ENCODE data around the gene C21orf58.
"Not testable (repeated sequence)": the region's sequence is repeated elsewhere in the genome, so short reads cannot be mapped to it uniquely, and the experiment has no call there.

The C21orf58 gene

GRCh38 chr21:46323710-46324389 lies at the start of gene C21orf58, which contains the start of gene PCNT:
C21orf58 (minus strand) TSS chr21:46323870; CDS start chr21:46322738, 1,132 bp downstream.
PCNT (plus strand) TSS chr21:46324156; CDS start chr21:46324229, 73 bp downstream.
- DNase-seq (ENCODE audit: low read depth), result peak; percentile 82

DNA sequence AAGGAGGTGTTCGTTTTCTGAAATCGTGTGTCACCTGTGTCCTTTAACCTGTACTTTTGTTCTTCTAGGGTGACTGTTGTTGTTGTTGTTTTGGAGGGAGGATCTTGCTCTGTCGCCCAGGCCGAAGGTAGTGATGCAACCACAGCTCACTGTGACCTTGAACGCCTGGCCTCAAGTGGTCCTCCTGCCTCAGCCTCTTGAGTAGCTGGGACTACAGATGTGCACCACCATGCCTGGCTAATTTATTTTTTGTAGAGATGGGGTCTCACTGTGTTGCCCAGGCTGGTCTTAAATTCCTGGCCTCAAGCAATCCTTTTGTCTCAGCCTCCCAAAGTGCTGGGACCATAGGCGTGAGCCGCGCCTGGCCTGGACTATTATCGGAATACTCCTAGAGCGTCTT lies 49.3 kb upstream of the C21orf58 start:
- DNase-seq (ENCODE audit: low read depth), result not testable (repeated sequence)

- no peak for DNase-seq (ENCODE audit: low read depth)
Observed at GRCh38 chr21:46372014-46372485, 48.4 kb upstream of the C21orf58 start.

GRCh38 chr21:46371204-46372013 lies 47.7 kb upstream of the C21orf58 start:
- DNase-seq (ENCODE audit: low read depth), result no peak

DNA sequence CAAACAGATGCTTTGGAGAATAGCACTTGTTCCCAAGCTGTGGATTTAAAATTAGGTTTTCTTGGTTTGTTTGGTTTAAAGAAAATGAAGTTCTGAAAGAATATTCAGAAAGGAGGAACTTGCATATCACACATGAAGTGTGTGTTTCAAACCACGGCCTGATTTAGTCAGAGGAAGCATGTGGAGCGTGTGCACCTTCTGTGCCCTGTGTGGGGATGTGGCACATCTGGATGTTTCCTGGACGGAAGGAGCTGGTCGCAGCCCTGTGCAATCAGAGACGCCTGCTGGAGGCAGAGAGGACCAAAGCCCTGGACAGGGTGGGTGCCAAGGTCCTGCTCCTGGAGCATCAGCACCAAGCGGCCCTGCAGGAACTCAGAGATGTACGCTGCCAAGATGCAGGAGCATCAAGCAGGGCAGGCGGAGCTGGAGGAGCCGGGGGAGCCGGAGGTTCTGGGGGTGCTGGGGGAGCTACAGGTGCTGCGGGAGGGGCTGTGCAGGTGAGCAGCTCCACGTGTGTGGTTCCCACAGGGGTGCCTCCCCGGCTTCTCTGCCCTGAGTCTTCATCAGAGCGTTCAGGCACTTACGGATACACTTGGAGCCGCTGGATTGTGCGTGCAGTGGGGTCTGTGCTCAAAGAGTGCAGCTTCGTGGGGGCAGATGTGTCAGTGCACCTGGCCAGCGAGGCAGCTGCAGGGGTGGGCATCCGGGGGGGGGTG lies 46.0 kb upstream of the C21orf58 start:
- DNase-seq (ENCODE audit: low read depth), result no peak

GRCh38 chr21:46368533-46369285 lies 45.0 kb upstream of the C21orf58 start:
- DNase-seq (ENCODE audit: low read depth), result no peak

GRCh38 chr21:46366966-46367365 lies 43.3 kb upstream of the C21orf58 start:
- no peak for DNase-seq (ENCODE audit: low read depth)

- no peak for DNase-seq (ENCODE audit: low read depth)
Observed at GRCh38 chr21:46366561-46366960, 42.9 kb upstream of the C21orf58 start.

GRCh38 chr21:46366091-46366490 lies 42.4 kb upstream of the C21orf58 start:
- no peak for DNase-seq (ENCODE audit: low read depth)

- DNase-seq (ENCODE audit: low read depth), result no peak
Observed at GRCh38 chr21:46363698-46364097, 40.0 kb upstream of the C21orf58 start.

DNA sequence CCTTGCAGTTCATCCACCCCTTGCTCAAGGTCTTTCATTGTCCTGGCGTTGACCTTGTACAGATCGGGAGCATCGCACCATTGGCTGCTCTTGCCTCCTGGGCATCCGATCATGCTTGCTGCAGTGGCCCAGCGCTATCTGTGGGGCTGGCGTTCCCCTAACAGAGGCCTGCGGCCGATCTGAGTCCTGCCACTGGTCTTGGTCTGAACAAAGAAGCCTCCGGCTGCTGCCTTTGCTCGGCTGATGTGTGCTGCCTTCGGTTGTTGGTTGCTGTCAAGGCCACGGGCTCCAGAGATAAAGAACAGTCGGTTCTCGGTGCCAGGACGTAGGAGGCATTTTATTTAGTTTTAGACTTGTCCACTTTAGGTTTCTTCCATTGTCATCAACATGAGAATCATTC lies 39.3 kb upstream of the C21orf58 start:
- DNase-seq (ENCODE audit: low read depth), result no peak

- DNase-seq (ENCODE audit: low read depth), result no peak
Observed at GRCh38 chr21:46361935-46362334, 38.3 kb upstream of the C21orf58 start.

DNA sequence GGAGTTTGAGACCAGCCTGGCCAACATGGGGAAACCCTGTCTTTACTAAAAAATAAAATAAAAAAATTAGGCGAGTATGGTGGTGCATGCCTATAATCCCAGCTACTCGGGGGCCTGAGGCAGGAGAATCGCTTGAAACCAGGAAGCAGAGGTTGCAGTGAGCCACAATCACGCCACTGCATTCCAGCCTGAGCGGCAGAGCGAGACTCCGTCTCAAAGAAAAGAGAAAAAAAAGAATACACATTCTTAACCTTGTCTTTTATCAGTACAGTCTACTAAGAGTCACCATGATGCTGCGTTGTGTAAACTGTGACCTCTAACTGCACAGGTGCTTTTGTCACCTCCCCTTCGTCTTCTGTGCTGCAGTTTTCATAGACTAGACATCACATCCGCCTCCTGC lies 37.5 kb upstream of the C21orf58 start:
- no peak for DNase-seq (ENCODE audit: low read depth)

- no peak for DNase-seq (ENCODE audit: low read depth)
Observed at GRCh38 chr21:46357684-46358425, 34.2 kb upstream of the C21orf58 start.

DNA sequence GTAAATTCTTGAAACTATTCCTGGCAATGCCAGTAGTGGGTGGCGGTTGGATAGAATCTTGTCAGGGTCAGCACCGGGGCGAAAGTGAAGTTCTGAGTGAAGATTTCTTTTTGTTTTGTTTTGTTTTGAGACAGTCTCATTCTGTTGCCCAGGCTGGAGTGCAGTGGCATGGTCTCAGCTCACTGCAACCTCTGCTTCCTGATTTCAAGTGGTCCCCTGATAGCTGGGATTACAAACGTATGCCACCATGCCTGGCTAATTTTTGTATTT lies 33.6 kb upstream of the C21orf58 start:
- DNase-seq (ENCODE audit: low read depth), result no peak

GRCh38 chr21:46356494-46357334 lies 33.0 kb upstream of the C21orf58 start:
- DNase-seq (ENCODE audit: low read depth), result no peak

- no peak for DNase-seq (ENCODE audit: low read depth)
Observed at GRCh38 chr21:46356005-46356338, 32.3 kb upstream of the C21orf58 start.

GRCh38 chr21:46355161-46356004 lies 31.7 kb upstream of the C21orf58 start:
- no peak for DNase-seq (ENCODE audit: low read depth)

DNA sequence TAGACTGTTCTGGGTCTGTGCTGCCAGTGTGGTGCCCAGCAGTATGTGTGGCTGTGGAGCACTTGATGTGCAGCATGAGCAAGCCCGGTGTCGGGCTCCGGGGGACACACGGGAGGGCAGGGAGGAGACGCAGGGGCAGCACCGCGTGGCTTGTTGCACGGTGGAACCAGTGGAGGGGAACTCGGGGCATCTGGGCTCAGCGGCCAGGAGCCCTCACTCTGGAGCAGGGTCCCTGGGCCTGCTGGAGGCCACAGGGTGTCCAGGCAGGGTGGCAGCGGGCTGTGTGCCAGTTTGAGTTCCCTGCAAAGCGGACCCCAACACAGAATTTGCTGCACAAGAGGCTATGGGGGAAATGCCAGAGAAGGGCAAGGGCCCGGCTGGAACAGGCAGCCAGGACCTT lies 30.8 kb upstream of the C21orf58 start:
- no peak for DNase-seq (ENCODE audit: low read depth)

DNA sequence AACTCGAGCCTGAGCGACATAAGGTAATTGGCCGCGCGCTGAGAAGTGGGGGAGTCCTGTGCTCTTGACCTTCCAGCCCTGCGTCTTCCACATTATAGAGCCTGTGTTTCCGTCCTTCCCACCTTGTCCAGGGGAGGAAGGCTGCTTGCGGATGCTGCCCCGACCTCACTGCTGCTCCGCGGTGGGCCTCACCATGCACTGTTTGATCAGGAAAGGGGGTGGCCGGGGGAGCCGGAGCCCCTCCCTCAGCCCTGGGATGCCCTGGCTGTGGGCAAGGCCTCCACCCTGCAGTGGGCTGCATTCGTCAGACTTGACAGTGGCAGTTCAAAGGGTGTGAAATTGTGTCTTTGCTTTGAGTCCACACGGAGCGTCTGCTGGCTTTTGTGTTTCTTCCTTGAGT lies 30.4 kb upstream of the C21orf58 start:
- no peak for DNase-seq (ENCODE audit: low read depth)
